Adrenal gland (tissue), 5 donors: ENCODE measurements around the gene ARSI.

ENCODE experiments used
- POLR2A ChIP-seq, 2 donors: fragments of 450-650 bp; IDR thresholded peaks; one replicate each; pipeline ENCODE4 v1.6.1; 2017; ENCODE audit warnings: antibody characterized with exemption in 2 of 2, mild to moderate bottlenecking in 2 of 2, moderate library complexity in 1 of 2
- TF ChIP-seq, protein P1 (sequence below), 6 experiments: fragments of 450-650 bp in 4 of 6; fragments of 200-600 bp in 2 of 6; sonication (generic) in 1 of 6; IDR thresholded peaks; 1 replicate in 5 of 6; 2 replicates in 1 of 6; pipeline versions ENCODE4 v1.5.1 to v1.8.0; 2016 to 2021; ENCODE audit warnings: antibody characterized with exemption in 6 of 6, mild to moderate bottlenecking in 2 of 6, moderate library complexity in 1 of 6
- donor health status: DM: no; HTN: no; CAD: no.

GRCh38 chr5:150319484-150319790 is 16.7 kb upstream of the ARSI start:
- no peak for TF ChIP-seq POLR2A (IDR thresholded peaks at IDR 0.05)
- TF ChIP-seq, protein P1, sequence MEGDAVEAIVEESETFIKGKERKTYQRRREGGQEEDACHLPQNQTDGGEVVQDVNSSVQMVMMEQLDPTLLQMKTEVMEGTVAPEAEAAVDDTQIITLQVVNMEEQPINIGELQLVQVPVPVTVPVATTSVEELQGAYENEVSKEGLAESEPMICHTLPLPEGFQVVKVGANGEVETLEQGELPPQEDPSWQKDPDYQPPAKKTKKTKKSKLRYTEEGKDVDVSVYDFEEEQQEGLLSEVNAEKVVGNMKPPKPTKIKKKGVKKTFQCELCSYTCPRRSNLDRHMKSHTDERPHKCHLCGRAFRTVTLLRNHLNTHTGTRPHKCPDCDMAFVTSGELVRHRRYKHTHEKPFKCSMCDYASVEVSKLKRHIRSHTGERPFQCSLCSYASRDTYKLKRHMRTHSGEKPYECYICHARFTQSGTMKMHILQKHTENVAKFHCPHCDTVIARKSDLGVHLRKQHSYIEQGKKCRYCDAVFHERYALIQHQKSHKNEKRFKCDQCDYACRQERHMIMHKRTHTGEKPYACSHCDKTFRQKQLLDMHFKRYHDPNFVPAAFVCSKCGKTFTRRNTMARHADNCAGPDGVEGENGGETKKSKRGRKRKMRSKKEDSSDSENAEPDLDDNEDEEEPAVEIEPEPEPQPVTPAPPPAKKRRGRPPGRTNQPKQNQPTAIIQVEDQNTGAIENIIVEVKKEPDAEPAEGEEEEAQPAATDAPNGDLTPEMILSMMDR (IDR thresholded peaks at IDR 0.05), result no peak
